Erythroblast (primary cell): ENCODE measurements around the gene SWI5.

Experiments used
- GATA1 ChIP-seq: IDR thresholded peaks from 2 replicates; pipeline ENCODE4 v1.6.1; 2011; ENCODE audit warnings: low read depth, mild to moderate bottlenecking, control low read depth, low read length, moderate library complexity
- POLR2A ChIP-seq: IDR thresholded peaks from 2 replicates; pipeline ENCODE4 v1.6.1; 2011; ENCODE audit warnings: mild to moderate bottlenecking, low read length

- TF ChIP-seq POLR2A (no peak), GATA1 (no peak)
Observed at GRCh38 chr9:128257086-128257825, 18.8 kb upstream of the SWI5 start.
